Stimulated activated CD4-positive, alpha-beta T cell treated with anti-CD3 and anti-CD28 coated beads, TNF-alpha, amount 100 ng/mL, for 4 hours (primary cell): Measurements from ENCODE around the gene FAM219A.
"Not testable (repeated sequence)": the region's sequence is repeated elsewhere in the genome, so short reads cannot be mapped to it uniquely, and the experiment has no call there.

Experiments used
- DNase-seq, 3 experiments: peaks; one replicate each; pipeline ENCODE4 v3.0.0-alpha.2; 2020; ENCODE audit warnings: low read depth in 3 of 3

Gene FAM219A

GRCh38 chr9:34484678-34485077, 26.3 kb upstream of the FAM219A start:
- DNase-seq, result no peak

DNA sequence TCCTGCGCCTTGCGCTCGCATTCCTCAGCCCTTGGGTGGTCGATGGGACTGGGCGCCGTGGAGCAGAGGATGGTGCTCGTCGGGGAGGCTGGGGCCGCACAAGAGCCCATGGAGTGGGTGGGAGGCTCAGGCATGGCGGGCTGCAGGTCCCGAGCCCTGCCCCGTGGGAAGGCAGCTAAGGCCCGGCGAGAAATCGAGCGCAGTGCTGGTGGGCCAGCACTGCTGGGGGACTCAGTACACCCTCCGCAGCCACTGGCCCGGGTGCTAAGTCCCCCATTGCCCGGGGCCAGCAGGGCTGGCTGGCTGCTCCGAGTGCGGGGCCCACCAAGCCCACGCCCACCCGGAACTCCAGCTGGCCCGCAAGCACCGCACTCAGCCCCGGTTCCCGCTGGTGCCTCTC, 24.4 kb upstream of the FAM219A start:
- not testable (repeated sequence) for DNase-seq

- DNase-seq, result not testable (repeated sequence)
Measured at GRCh38 chr9:34481620-34482019, 23.2 kb upstream of the FAM219A start.

- no peak for DNase-seq
Measured at GRCh38 chr9:34479431-34479866, 21.1 kb upstream of the FAM219A start.

- no peak for DNase-seq
Measured at GRCh38 chr9:34477541-34477940, 19.2 kb upstream of the FAM219A start.

- DNase-seq, result no peak
Measured at GRCh38 chr9:34475097-34475496, 16.7 kb upstream of the FAM219A start.

DNA sequence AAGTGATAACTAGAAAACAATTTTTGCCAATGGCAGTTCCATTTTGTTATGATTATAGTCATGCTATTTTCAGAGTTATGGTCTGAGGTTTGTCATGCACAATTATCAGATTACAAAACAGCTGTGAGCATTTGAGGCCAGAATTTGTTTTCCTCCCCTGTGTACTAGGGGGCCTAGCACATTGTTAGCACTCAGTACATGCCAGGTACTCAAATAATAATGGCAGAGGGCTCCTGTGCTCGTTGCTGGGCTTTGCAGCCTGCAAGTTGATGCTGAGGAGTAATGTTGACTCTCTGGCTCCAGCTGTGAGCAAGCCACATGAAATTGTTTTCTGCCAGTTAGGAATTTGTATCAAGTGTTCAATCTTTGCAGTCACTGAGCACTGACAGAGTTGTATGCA, 7.1 kb upstream of the FAM219A start:
- DNase-seq, result no peak

GRCh38 chr9:34464571-34464970, 6.2 kb upstream of the FAM219A start:
- DNase-seq, result no peak

GRCh38 chr9:34463901-34464232, 5.5 kb upstream of the FAM219A start:
- DNase-seq, result no peak

DNA sequence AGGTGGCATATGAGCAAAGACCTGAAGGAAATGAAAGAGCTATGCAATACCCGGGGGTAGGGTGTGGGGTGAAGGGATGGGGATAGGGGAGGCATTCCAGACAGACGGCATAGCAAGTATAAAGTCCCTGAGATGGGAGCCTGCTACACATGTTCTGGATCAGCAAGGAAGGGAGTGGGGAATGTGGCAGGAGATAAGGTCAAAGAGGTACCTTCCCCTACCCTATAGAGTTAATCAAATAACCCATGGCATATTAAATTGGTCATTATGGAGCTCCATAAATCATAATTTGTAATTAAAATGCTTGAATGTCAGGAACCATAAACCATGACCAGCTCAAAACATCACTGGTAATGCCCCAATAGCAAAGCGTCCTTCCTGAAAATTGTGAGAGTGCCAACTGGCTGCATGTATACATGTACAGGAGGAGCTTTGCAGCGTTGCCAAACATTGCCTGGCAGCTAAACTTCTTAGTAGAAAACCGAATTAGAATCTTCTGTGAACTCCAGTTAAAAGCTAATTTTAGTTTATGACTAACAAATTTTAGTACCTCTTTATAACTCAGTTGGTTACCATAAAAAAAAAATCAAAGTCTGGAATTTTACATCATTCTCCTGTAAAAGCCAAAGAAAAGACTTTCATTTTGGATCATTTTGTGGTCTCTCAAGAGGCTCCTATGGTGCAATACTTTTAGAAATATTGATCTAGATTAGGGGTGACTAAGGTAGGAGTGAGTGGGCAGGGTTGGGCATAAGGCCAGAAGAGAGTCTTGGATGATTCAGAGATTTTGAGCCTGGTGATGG, 4.9 kb upstream of the FAM219A start:
- no peak for DNase-seq

GRCh38 chr9:34459941-34460340, 1.6 kb upstream of the FAM219A start:
- no peak for DNase-seq

GRCh38 chr9:34459356-34459755, 986 bp upstream of the FAM219A start:
- no peak for DNase-seq

DNA sequence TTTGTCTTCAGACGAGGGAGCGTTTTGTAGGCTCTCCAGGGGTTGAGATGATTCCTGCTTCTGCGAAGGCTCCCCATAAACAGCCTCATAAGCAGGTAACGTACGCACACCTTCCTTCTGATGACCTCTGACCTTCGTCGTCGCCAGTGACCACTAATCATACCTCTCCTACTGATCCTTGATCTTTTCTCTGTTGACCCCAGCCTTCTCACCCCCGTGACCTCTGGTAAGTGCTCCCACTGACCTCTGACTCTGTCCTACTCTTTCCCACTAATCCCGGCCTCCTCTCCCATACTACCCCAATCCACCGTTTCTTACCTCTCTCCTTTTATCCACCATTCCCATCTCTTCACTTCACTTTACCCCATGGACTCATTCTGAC, 580 bp upstream of the FAM219A start:
- no peak for DNase-seq

- peak in 1 of 3 experiments; percentile 13 for DNase-seq
Measured at GRCh38 chr9:34457266-34458012, 931 bp downstream of the FAM219A start.

DNA sequence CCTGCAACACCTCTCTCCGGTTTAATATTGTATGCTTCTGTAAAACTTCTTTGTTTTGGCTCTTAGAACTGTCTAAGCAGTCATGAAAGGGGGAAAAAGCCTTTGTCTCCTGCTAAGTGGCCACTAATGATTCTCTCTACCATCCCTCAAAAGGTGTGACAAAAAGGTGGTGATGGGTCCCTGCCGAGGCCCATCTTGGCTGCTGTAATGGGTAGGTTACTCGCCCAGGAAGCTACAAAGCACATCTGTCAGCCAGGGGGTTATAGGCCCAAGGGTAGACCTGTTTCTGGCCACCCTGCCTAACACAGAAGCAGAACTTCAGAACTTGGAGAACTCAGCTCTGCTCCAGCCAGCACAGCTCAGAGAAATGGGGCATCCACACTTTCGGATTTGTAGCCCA, 1.6 kb downstream of the FAM219A start:
- no peak for DNase-seq

GRCh38 chr9:34456151-34456550, 2.2 kb downstream of the FAM219A start:
- no peak for DNase-seq

DNA sequence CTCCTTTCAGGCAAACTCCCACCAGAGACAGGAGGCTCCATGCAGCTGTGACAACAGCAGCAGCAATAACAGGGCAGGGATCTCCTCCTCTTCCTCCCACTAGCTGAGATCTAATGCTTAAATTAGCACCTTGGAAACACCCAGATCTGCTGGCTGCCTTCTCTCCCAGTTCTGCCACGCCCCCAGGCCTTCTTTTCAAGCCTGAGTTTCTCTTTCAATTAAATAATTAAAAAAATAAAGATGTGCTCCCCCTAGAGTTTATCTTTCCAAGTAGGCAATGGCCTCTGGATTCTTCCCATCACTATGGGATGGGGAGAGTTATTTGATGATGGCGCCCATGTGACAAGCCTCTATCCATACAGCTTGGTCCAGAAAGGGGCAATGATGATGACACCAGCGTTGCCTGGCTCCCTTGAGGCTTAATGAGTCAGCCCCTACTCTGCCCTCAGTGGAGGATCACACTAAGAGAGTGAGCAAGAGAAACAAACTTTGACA, 3.8 kb downstream of the FAM219A start:
- no peak for DNase-seq

- no peak for DNase-seq
Measured at GRCh38 chr9:34452568-34452967, 5.8 kb downstream of the FAM219A start.

- DNase-seq, result no peak
Measured at GRCh38 chr9:34451545-34451944, 6.8 kb downstream of the FAM219A start.

- no peak for DNase-seq
Measured at GRCh38 chr9:34451135-34451534, 7.2 kb downstream of the FAM219A start.

DNA sequence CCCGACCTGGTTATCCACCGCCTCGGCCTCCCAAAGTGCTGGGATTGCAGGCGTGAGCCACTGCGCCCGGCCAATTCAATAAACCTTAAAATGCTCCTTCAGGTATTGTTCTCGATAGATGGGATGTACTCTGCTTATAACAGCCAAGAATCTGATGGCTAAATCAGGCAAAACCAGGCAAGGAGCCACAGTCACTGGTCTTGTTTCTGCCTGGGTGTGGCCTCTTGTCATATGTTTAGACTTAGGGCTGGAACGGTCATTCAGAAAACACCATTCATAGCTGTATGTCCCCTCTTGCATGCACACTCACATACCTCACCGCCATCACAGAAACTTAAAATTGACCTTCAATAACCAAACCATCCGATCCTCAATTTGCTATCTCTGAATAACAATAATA, 7.7 kb downstream of the FAM219A start:
- no peak for DNase-seq

DNA sequence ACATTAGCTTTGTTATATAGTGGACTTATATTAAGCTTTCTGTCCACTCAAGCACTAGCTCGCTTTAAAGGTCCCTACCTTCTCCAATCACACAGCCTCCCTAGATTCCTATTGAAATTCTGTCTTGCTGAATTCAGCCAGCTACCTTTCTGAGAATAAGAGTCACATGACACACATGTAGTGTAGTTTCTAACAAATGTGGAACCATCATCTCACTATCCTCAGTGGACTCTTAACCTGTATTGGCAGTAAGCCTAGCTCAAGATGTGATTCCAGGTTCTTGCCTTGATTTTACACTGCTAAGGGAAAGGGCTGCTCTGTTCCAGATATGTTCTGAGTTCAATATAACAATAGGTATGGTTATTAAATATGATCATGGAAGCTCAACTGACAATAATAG, 11.4 kb downstream of the FAM219A start:
- DNase-seq, result no peak

DNA sequence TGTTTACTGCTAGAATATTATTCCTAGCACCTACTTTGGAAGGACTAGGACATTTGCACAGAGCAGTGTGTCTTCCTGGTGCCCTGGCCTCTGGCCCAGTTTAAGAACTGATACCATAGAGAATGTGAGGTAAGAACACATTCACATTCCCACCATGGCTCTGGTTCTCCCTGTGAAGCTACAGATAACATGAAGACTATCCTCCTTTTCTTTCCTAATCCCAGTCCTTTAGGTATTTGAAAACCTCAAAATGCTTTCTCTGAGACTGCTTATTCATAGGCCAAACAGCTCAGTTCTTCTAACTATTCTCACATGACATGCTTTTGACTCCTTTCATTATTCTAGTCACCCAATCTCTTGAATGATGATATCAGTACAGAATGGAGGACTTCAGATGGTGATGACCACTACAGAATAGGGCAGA, 11.9 kb downstream of the FAM219A start:
- no peak for DNase-seq
